SK-N-SH (cell line): ENCODE results near the gene PSMD10.

ENCODE experiments used
- EP300 ChIP-seq, 2 experiments: IDR thresholded peaks; 2 replicates each; pipeline versions ENCODE4 v1.4.0 to v1.6.1; 2012; ENCODE audit warnings: borderline replicate concordance in 1 of 2, low read depth in 1 of 2, low read length in 1 of 2
- EZH2phosphoT487 ChIP-seq: fragments of 200-600 bp; sonication (generic); IDR thresholded peaks from 2 replicates; pipeline ENCODE4 v1.6.1; 2017; ENCODE audit warnings: low read depth, mixed run types, mild to moderate bottlenecking, antibody characterized with exemption, moderate library complexity, borderline replicate concordance
- FOSL2 ChIP-seq: IDR thresholded peaks from 2 replicates; pipeline ENCODE4 v1.4.0; 2012; ENCODE audit warnings: low read depth, mild to moderate bottlenecking, moderate library complexity, borderline replicate concordance
- GABPA ChIP-seq: IDR thresholded peaks from 2 replicates; pipeline ENCODE4 v1.4.0; 2012; ENCODE audit warnings: low read depth, mild to moderate bottlenecking
- NFIC ChIP-seq: IDR thresholded peaks from 2 replicates; pipeline ENCODE4 v1.4.0; 2012; ENCODE audit warnings: borderline replicate concordance
- POLR2AphosphoS5 ChIP-seq: IDR thresholded peaks from 2 replicates; pipeline ENCODE4 v1.6.1; 2012; ENCODE audit warnings: low read depth, low read length
- RAD21 ChIP-seq: IDR thresholded peaks from 2 replicates; pipeline ENCODE4 v1.6.1; 2012; ENCODE audit warnings: mild to moderate bottlenecking, low read length
- RCOR1 ChIP-seq: fragments of 150-350 bp; IDR thresholded peaks from 2 replicates; pipeline ENCODE4 v1.6.1; 2017; ENCODE audit warnings: antibody characterized with exemption, low read length
- RFX5 ChIP-seq: IDR thresholded peaks from 2 replicates; pipeline ENCODE4 v1.6.1; 2012; ENCODE audit warnings: mild to moderate bottlenecking, improper control_type of control experiment, low read length
- TCF12 ChIP-seq: IDR thresholded peaks from 2 replicates; pipeline ENCODE4 v1.4.0; 2012
- TF ChIP-seq, protein P1 (sequence below): fragments of 200-600 bp; sonication (generic); IDR thresholded peaks from 2 replicates; pipeline ENCODE4 v1.6.1; 2017; ENCODE audit warnings: antibody characterized with exemption, mild to moderate bottlenecking, moderate library complexity
- TF ChIP-seq, protein P2 (sequence below): IDR thresholded peaks from 2 replicates; pipeline ENCODE4 v1.4.0; 2012; ENCODE audit warnings: low read depth
- TF ChIP-seq, protein P3 (sequence below): fragments of 150-350 bp; IDR thresholded peaks from 2 replicates; pipeline ENCODE4 v1.6.1; 2016; ENCODE audit warnings: mild to moderate bottlenecking, low read depth, low read length

DNA sequence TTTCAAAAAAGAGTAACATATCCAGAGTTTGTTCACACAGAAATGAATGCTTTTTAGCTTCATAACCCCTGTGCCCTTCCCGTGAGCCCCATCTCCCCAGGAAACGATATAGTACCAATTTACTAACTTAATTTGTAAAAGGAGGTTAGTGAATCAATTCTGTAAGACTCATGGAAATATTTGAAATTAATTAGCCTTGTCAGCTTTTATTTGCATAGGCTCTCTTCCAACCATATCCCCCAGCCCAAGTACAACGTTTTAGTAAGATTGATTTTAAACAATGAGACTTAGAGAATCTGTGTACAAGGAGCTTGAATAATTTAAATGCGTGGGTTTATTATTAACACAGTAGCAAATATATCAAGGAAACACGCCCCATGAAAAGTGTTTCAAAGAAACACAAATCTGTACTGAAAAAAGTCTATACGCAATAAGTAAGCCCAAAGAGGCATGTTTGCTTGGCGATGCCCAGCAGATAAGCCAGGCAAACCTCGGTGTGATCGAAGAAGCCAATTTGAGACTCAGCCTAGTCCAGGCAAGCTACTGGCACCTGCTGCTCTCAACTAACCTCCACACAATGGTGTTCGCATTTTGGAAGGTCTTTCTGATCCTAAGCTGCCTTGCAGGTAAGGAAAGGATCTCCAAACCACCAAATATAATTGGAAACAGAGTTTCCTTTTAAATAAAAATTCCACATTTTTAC, 46.6 kb downstream of the PSMD10 start, which contains the start of gene VSIG1:
- TF ChIP-seq, protein P1, sequence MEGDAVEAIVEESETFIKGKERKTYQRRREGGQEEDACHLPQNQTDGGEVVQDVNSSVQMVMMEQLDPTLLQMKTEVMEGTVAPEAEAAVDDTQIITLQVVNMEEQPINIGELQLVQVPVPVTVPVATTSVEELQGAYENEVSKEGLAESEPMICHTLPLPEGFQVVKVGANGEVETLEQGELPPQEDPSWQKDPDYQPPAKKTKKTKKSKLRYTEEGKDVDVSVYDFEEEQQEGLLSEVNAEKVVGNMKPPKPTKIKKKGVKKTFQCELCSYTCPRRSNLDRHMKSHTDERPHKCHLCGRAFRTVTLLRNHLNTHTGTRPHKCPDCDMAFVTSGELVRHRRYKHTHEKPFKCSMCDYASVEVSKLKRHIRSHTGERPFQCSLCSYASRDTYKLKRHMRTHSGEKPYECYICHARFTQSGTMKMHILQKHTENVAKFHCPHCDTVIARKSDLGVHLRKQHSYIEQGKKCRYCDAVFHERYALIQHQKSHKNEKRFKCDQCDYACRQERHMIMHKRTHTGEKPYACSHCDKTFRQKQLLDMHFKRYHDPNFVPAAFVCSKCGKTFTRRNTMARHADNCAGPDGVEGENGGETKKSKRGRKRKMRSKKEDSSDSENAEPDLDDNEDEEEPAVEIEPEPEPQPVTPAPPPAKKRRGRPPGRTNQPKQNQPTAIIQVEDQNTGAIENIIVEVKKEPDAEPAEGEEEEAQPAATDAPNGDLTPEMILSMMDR: no peak
- TF ChIP-seq RCOR1: no peak
- TF ChIP-seq GABPA: no peak
- no peak for TF ChIP-seq NFIC
- TF ChIP-seq RFX5: no peak
- TF ChIP-seq RAD21: no peak
- TF ChIP-seq EP300 (IDR thresholded peaks at IDR 0.05; ENCODE audit: borderline replicate concordance in 1 of 2, low read depth in 1 of 2, low read length in 1 of 2): no peak
- TF ChIP-seq, protein P2, sequence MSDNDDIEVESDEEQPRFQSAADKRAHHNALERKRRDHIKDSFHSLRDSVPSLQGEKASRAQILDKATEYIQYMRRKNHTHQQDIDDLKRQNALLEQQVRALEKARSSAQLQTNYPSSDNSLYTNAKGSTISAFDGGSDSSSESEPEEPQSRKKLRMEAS: no peak
- TF ChIP-seq, protein P3, sequence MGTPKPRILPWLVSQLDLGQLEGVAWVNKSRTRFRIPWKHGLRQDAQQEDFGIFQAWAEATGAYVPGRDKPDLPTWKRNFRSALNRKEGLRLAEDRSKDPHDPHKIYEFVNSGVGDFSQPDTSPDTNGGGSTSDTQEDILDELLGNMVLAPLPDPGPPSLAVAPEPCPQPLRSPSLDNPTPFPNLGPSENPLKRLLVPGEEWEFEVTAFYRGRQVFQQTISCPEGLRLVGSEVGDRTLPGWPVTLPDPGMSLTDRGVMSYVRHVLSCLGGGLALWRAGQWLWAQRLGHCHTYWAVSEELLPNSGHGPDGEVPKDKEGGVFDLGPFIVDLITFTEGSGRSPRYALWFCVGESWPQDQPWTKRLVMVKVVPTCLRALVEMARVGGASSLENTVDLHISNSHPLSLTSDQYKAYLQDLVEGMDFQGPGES: no peak
- TF ChIP-seq FOSL2: no peak
- TF ChIP-seq TCF12: no peak
- TF ChIP-seq EZH2phosphoT487: no peak
- TF ChIP-seq POLR2AphosphoS5: no peak
